Measurements from ENCODE around the gene WNT7A. TPM values are rescaled to one million over a fixed set of nuclear protein-coding genes. Genes with fewer than 3 reads are reported as not detected.

Gene WNT7A
- total and polyA plus RNA-seq, 8 donors: 0.35 TPM; not detected in 7

DNA sequence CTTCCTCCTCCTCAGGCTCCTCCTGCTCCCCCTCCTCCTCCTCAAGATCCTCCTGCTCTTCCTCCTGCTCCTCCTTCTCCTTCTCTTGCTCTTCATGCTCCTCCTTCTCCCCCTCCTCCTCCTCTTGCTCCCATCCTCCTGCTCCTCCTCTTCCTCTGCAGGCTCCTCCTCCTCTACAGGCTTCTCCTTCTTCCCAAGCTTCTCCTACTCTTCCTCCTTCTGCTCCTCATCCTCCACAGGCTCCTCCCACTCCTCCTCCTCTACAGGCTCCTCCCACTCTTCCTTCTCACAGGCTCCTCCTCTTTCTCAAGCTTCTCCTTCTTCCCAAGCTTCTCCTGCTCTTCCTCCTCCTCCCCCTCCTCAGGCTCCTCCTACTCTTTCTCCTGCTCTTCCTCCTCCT, 47.7 kb downstream of the WNT7A start:
- Histone ChIP-seq H3K9me3 (peaks cover 0 to 6% (median 0%) of the 10 kb centered on the region in 4 donors), H3K27ac (no peak overlapping the region), H3K27me3 (peaks cover 0 to 44% (median 0%) of the 10 kb centered on the region in 3 donors), H3K36me3 (no peaks in the 10 kb centered on the region), H3K4me3 (no peak overlapping the region), H3K4me1 (no peaks in the 10 kb centered on the region)
- intact Hi-C loops (cut with DNase I; ENCODE audit: low total_unique reads): no loop called here
- no peak for TF ChIP-seq EP300 (IDR thresholded peaks at IDR 0.05)
- TF ChIP-seq, protein P1, sequence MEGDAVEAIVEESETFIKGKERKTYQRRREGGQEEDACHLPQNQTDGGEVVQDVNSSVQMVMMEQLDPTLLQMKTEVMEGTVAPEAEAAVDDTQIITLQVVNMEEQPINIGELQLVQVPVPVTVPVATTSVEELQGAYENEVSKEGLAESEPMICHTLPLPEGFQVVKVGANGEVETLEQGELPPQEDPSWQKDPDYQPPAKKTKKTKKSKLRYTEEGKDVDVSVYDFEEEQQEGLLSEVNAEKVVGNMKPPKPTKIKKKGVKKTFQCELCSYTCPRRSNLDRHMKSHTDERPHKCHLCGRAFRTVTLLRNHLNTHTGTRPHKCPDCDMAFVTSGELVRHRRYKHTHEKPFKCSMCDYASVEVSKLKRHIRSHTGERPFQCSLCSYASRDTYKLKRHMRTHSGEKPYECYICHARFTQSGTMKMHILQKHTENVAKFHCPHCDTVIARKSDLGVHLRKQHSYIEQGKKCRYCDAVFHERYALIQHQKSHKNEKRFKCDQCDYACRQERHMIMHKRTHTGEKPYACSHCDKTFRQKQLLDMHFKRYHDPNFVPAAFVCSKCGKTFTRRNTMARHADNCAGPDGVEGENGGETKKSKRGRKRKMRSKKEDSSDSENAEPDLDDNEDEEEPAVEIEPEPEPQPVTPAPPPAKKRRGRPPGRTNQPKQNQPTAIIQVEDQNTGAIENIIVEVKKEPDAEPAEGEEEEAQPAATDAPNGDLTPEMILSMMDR (IDR thresholded peaks at IDR 0.05): no peak
- DNase-seq: no peak

DNA sequence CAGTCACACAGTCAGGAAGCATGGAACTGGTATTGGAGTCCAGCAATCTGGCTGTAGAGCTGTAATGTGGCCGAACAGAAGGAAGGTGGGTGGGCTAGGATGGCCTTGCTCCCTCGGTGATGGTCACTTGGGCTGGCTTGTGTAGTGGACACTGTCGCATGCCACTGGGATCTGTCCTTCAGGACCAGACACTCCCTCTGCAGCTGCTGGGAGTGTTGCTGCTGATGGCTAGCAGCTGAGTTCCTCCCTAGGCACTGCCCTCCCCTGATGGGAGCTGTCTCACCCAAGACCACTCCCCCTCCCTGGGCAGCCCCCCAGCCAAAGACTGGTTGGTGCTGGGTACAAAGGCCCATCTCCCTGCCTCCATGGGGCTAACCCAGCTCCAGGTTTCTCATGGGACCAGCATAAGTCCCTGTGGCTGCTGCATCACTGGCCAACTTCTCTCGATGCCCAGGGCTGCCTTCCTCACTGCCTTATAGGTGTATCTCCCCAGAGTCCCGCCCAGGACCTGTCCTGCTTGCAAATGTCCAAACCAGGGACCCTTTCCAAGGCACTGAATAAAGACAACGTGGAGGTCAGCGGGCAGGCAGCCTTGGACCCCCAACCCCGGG, 48.4 kb downstream of the WNT7A start:
- Histone ChIP-seq H3K4me3 (no peak overlapping the region), H3K27ac (no peak overlapping the region), H3K27me3 (peaks cover 0 to 39% (median 0%) of the 10 kb centered on the region in 3 donors), H3K4me1 (no peaks in the 10 kb centered on the region), H3K36me3 (no peaks in the 10 kb centered on the region), H3K9me3 (peaks cover 0 to 6% (median 0%) of the 10 kb centered on the region in 4 donors)
- TF ChIP-seq, protein P1 (IDR thresholded peaks at IDR 0.05): no peak
- TF ChIP-seq EP300 (IDR thresholded peaks at IDR 0.05) (no peak), POLR2AphosphoS5 (IDR thresholded peaks at IDR 0.05) (no peak), POLR2A (IDR thresholded peaks at IDR 0.05) (no peak)
- DNase-seq: no peak
- WGBS, 5 donors: 79 to 87% (median 83%) methylated on average over 7 to 8 of the region's 8 CpGs
- intact Hi-C loops (cut with DNase I; ENCODE audit: low total_unique reads): no loop called here

DNA sequence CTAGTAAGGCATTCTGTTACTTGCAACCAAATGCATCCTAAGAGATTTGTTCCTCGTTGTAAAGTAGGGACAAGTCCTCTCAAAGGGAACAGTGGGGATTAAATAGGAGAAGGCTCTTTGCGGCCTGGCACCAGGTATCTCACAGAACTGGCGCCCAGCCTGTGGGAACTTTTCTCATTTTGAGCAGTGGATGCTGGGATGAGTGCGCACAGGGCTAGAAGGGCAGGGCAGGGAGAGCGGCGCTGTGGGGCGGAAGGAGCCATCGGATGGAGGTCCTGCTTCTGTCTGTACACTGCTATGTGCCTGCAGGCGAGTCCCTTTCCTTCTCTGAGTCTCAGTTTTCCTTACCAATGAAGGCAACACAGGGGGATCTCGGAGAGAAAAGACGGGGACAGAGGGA, 50.6 kb downstream of the WNT7A start:
- H3K4me1 ChIP-seq: no peaks in the 10 kb centered on the region
- no peak overlapping the region for H3K27ac ChIP-seq
- TF ChIP-seq POLR2AphosphoS5 (IDR thresholded peaks at IDR 0.05) (no peak), EP300 (IDR thresholded peaks at IDR 0.05) (no peak), POLR2A (IDR thresholded peaks at IDR 0.05) (no peak)
- TF ChIP-seq, protein P1 (IDR thresholded peaks at IDR 0.05): no peak
- intact Hi-C loops (cut with DNase I; ENCODE audit: low total_unique reads): no loop called here
- peaks cover 0 to 6% (median 0%) of the 10 kb centered on the region in 4 donors for H3K9me3 ChIP-seq
- H3K4me3 ChIP-seq: no peak overlapping the region
- 77 to 87% (median 85%) methylated on average over 11 of the region's 11 CpGs for WGBS, 5 donors
- H3K27me3 ChIP-seq: peaks cover 0 to 27% (median 0%) of the 10 kb centered on the region in 3 donors
- H3K36me3 ChIP-seq: no peaks in the 10 kb centered on the region
- DNase-seq: no peak

DNA sequence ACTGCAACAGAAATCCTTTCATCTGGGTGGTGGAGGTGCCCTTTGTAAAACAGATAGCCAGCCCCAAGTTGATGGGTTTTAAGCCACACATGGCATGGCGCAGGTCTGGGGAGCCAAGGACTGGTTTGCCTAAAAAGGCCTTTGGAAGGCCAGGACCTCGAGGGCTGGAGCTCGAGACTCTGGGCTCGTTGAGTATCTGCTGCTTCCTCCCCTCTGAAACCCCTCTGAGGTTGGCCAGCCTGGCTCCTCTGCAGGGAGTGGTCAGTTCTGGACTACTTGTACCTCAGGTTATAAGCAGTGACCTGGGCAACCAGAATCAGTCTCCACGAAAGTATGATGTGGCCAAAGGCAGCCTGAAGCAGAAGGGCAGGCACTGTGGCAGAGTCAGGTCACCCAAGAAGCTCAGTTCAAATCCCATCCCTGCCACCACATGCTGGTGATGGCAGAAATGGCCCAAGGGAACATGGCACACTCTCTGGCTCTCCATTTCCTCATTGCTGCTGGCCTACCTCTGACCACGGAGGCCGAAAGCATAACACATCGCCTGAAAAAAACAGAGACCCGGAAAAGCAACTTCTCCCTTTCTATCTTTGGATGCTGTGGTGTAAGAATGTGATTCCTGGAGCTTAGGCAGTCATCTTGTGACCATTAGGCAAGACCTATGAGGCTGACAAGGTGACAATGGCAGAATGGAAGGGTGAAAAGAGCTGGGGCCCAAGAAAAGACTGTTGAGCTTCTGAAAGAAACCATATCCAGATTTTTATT, 51.2 kb downstream of the WNT7A start:
- no peak overlapping the region for H3K27ac ChIP-seq
- H3K36me3 ChIP-seq: no peaks in the 10 kb centered on the region
- DNase-seq: no peak
- WGBS, 5 donors: 78 to 89% (median 84%) methylated on average over 9 of the region's 9 CpGs
- TF ChIP-seq POLR2AphosphoS5 (IDR thresholded peaks at IDR 0.05) (no peak), POLR2A (IDR thresholded peaks at IDR 0.05) (no peak)
- TF ChIP-seq, protein P1 (IDR thresholded peaks at IDR 0.05): no peak
- intact Hi-C loops (cut with DNase I; ENCODE audit: low total_unique reads): no loop called here
- peaks cover 0 to 6% (median 0%) of the 10 kb centered on the region in 4 donors for H3K9me3 ChIP-seq
- H3K4me3 ChIP-seq: no peak overlapping the region
- H3K27me3 ChIP-seq: peaks cover 0 to 21% (median 0%) of the 10 kb centered on the region in 3 donors
- no peaks in the 10 kb centered on the region for H3K4me1 ChIP-seq

Measured in stomach (tissue), 9 donors.